Chondrocyte (in vitro differentiated cells): ENCODE data around the gene OR52L1. TPM values are rescaled to one million over a fixed set of nuclear protein-coding genes. Genes with fewer than 3 reads are reported as not detected.
A peak's percentile ranks its signal among the peaks of the same experiment; 100 is the strongest.

Experiments
- DNase-seq: peaks from one replicate; pipeline ENCODE4 v3.0.0; 2021; ENCODE audit warnings: mixed read lengths, low spot score
- H3K27ac Mint-ChIP-seq: one replicate; pipeline ENCODE4 v1.8.0; 2021; ENCODE audit warnings: mild to moderate bottlenecking, moderate library complexity, mixed read lengths; ENCODE audit not compliant: unreplicated experiment
- H3K27me3 Mint-ChIP-seq: 2 replicates; pipeline ENCODE4 v1.8.0; 2021; ENCODE audit warnings: low read depth, mixed read lengths
- H3K36me3 Mint-ChIP-seq: 2 replicates; pipeline ENCODE4 v1.8.0; 2021; ENCODE audit warnings: low read depth, mixed read lengths
- H3K4me1 Mint-ChIP-seq: 2 replicates; pipeline ENCODE4 v1.8.0; 2021; ENCODE audit warnings: low read depth, mild to moderate bottlenecking, mixed read lengths
- H3K4me3 Mint-ChIP-seq: one replicate; pipeline ENCODE4 v1.8.0; 2021; ENCODE audit warnings: mild to moderate bottlenecking, moderate library complexity, mixed read lengths; ENCODE audit not compliant: unreplicated experiment
- H3K9me3 Mint-ChIP-seq: 2 replicates; pipeline ENCODE4 v1.8.0; 2021; ENCODE audit warnings: low read depth, mixed read lengths
- CTCF ChIP-seq: fragments of 200-600 bp; sonication (generic); IDR thresholded peaks from 2 replicates; pipeline ENCODE4 v1.5.0; 2021; ENCODE audit warnings: antibody characterized with exemption, mild to moderate bottlenecking, moderate library complexity
- long read RNA-seq: library from polyadenylated mRNA; stranded (forward); transcript quantifications from one replicate; pipeline ENCODE4 v2.0.0, GENCODE V29; 2021
- total RNA-seq: library from RNA; stranded (reverse); gene quantifications from 3 replicates; pipeline ENCODE4 v1.2.1, GENCODE V29; 2021

Gene OR52L1
- not detected in 3 replicates for total RNA-seq
- long read RNA-seq: 0 reads

- no peaks in the 10 kb centered on the region for H3K4me1 Mint-ChIP-seq
- H3K27me3 Mint-ChIP-seq: peaks cover 5% of the 10 kb centered on the region
- TF ChIP-seq CTCF: no peak
- H3K27ac Mint-ChIP-seq: no peak within 1 kb of the TSS
- no peak for DNase-seq
- no peaks in the 10 kb centered on the region for H3K36me3 Mint-ChIP-seq
- no peaks in the 10 kb centered on the region for H3K9me3 Mint-ChIP-seq
- H3K4me3 Mint-ChIP-seq: no peak within 1 kb of the TSS
These were observed at the start of gene OR52L1 for GRCh38 chr11:5986885-5987284. OR52L1 (minus strand) TSS chr11:5986985; CDS start chr11:5986930, 55 bp downstream.

GRCh38 chr11:6030708-6031405 lies 44.1 kb upstream of the OR52L1 start, which contains the start of gene OR56A1:
OR56A1 (minus strand) TSS chr11:6030758; CDS start chr11:6027692, 3,066 bp downstream.
- Mint-ChIP-seq H3K36me3 (no peaks in the 10 kb centered on the region), H3K27me3 (peaks cover 10% of the 10 kb centered on the region), H3K9me3 (no peaks in the 10 kb centered on the region), H3K4me1 (no peaks in the 10 kb centered on the region), H3K27ac (no peak within 1 kb of the TSS), H3K4me3 (no peak within 1 kb of the TSS)
- DNase-seq: no peak
- TF ChIP-seq CTCF: no peak

GRCh38 chr11:6027501-6027900 lies 40.7 kb upstream of the OR52L1 start:
- H3K4me1 Mint-ChIP-seq: no peaks in the 10 kb centered on the region
- TF ChIP-seq CTCF: no peak
- no peaks in the 10 kb centered on the region for H3K9me3 Mint-ChIP-seq
- H3K36me3 Mint-ChIP-seq: no peaks in the 10 kb centered on the region
- H3K4me3 Mint-ChIP-seq: no peak overlapping the region
- no peak overlapping the region for H3K27ac Mint-ChIP-seq
- no peak for DNase-seq
- peaks cover 14% of the 10 kb centered on the region for H3K27me3 Mint-ChIP-seq

- no peak for TF ChIP-seq CTCF
- Mint-ChIP-seq H3K27me3 (peaks cover 27% of the 10 kb centered on the region), H3K4me1 (no peaks in the 10 kb centered on the region)
These were observed 38.3 kb upstream of the OR52L1 start for GRCh38 chr11:6025056-6025455.

GRCh38 chr11:6022956-6023355 lies 36.2 kb upstream of the OR52L1 start:
- DNase-seq: no peak
- Mint-ChIP-seq H3K4me3 (no peak overlapping the region), H3K9me3 (no peaks in the 10 kb centered on the region), H3K27ac (no peak overlapping the region), H3K4me1 (no peaks in the 10 kb centered on the region), H3K36me3 (no peaks in the 10 kb centered on the region), H3K27me3 (peaks cover 36% of the 10 kb centered on the region)
- TF ChIP-seq CTCF: peak; percentile 80

More at GRCh38 chr11:6025056-6025455, 38.3 kb upstream of the OR52L1 start:
- DNase-seq: no peak
- Mint-ChIP-seq H3K36me3 (no peaks in the 10 kb centered on the region), H3K4me3 (no peak overlapping the region), H3K9me3 (no peaks in the 10 kb centered on the region), H3K27ac (no peak overlapping the region)
